A549 (cell line): Measurements from ENCODE around the gene P2RY8. TPM values are rescaled to one million over a fixed set of nuclear protein-coding genes. Genes with fewer than 3 reads are reported as not detected.

Experiments
- ATAC-seq, 2 experiments: fragments of 200-7000 bp in 1 of 2; fragments of >200 bp in 1 of 2; cut with Nextera tagmentation in 1 of 2; cut with Tn5 transposase in 1 of 2; 3 replicates each; pipeline versions ENCODE4 v1.8.0 to v1.9.1; 2018 to 2020; ENCODE audit warnings: mild to moderate bottlenecking in 1 of 2, moderate library complexity in 1 of 2
- CTCF ChIA-PET: fragments of 300-600 bp; sonication (Branson Sonifier 250); formaldehyde crosslinking; extraction: SDS; loops from one replicate; lab custom pipeline; 2021; ENCODE audit warnings: antibody characterized with exemption, inconsistent platforms; lab: Yijun Ruan, JAX
- POLR2A ChIA-PET: fragments of 350-600 bp; formaldehyde crosslinking; extraction: SDS; loops from one replicate; lab custom pipeline; 2021; ENCODE audit warnings: antibody characterized with exemption, inconsistent platforms; lab: Yijun Ruan, JAX
- DNase-seq, 2 experiments: peaks; one replicate each; pipeline versions ENCODE4 v3.0.0 to v3.0.0-alpha.2; 2011 to 2016; ENCODE audit warnings: low read depth in 1 of 2, low spot score in 1 of 2
- FAIRE-seq: peaks from 2 replicates; lab custom pipeline; 2011; peaks lifted over from hg19 to GRCh38; lab: Jason Lieb, UNC
- H3K27ac ChIP-seq, 2 experiments: fragments of >200 bp; sonication (Bioruptor Twin); formaldehyde crosslinking; 3 replicates each; pipeline ENCODE4 v1.5.1; 2016 to 2017
- H3K4me1 ChIP-seq: fragments of >200 bp; sonication (Bioruptor Twin); formaldehyde crosslinking; 3 replicates; pipeline ENCODE4 v1.6.1; 2016
- H3K4me2 ChIP-seq: fragments of >200 bp; sonication (Bioruptor Twin); formaldehyde crosslinking; 3 replicates; pipeline ENCODE4 v1.6.1; 2016
- H3K4me3 ChIP-seq: fragments of >200 bp; sonication (Bioruptor Twin); formaldehyde crosslinking; 3 replicates; pipeline ENCODE4 v1.5.1; 2016
- H3K9me3 ChIP-seq: fragments of >200 bp; sonication (Bioruptor Twin); formaldehyde crosslinking; 3 replicates; pipeline ENCODE4 v1.6.1; 2016
- CTCF ChIP-seq: fragments of >200 bp; sonication (Bioruptor Twin); formaldehyde crosslinking; IDR thresholded peaks from 3 replicates; pipeline ENCODE4 v1.5.1; 2016
- EHMT2 ChIP-seq: fragments of 200-600 bp; sonication (generic); IDR thresholded peaks from 2 replicates; pipeline ENCODE4 v1.6.1; 2016; ENCODE audit warnings: antibody characterized with exemption, low read depth, mild to moderate bottlenecking, moderate library complexity
- FOSB ChIP-seq: fragments of 250-450 bp; sonication (Bioruptor Pico); IDR thresholded peaks from 2 replicates; pipeline ENCODE4 v1.5.0; 2020; ENCODE audit warnings: mild to moderate bottlenecking, moderate library complexity
- FOXS1 ChIP-seq: fragments of 250-450 bp; sonication (Bioruptor Pico); IDR thresholded peaks from 2 replicates; pipeline ENCODE4 v1.5.0; 2020; ENCODE audit warnings: mild to moderate bottlenecking, moderate library complexity
- HEYL ChIP-seq: fragments of 250-450 bp; sonication (Bioruptor Pico); IDR thresholded peaks from 2 replicates; pipeline ENCODE4 v1.8.0; 2021; ENCODE audit warnings: mild to moderate bottlenecking, moderate library complexity
- HOXA7 ChIP-seq: fragments of 250-450 bp; sonication (Bioruptor Pico); IDR thresholded peaks from 2 replicates; pipeline ENCODE4 v1.5.0; 2020; ENCODE audit warnings: mild to moderate bottlenecking, moderate library complexity
- HOXB13 ChIP-seq: fragments of 250-450 bp; sonication (Bioruptor Pico); IDR thresholded peaks from 2 replicates; pipeline ENCODE4 v1.5.0; 2020; ENCODE audit warnings: low read depth, mild to moderate bottlenecking, moderate library complexity
- KDM1A ChIP-seq: fragments of 200-600 bp; sonication (generic); IDR thresholded peaks from 2 replicates; pipeline ENCODE4 v1.6.1; 2016; ENCODE audit warnings: low read depth, mild to moderate bottlenecking
- PBX3 ChIP-seq: IDR thresholded peaks from 2 replicates; pipeline ENCODE4 v1.6.1; 2012
- POLR2A ChIP-seq: IDR thresholded peaks from 2 replicates; pipeline ENCODE4 v1.6.1; 2012; ENCODE audit warnings: mild to moderate bottlenecking, low read length
- TFCP2L1 ChIP-seq: fragments of 250-450 bp; sonication (Bioruptor Pico); IDR thresholded peaks from 2 replicates; pipeline ENCODE4 v1.5.0; 2021; ENCODE audit warnings: mild to moderate bottlenecking
- WGBS: methylation state at CpG from one replicate; pipeline ENCODE4 v1.1.6; 2017; ENCODE audit errors: missing lambda C conversion rate; 5-methylcytosine and 5-hydroxymethylcytosine counted together
- polyA plus RNA-seq, 4 experiments: library from polyadenylated mRNA; depleted of rRNA in 3 of 4; stranded (reverse); fragments of >200 nt; fragmentation: RNase III in 1 of 4; extraction: RNeasy Plus Mini Kit Qiagen cat#74134 plus additional on column Dnase treatment in 1 of 4; gene quantifications; 2 replicates in 3 of 4; 3 replicates in 1 of 4; pipeline ENCODE4 v1.2.3, GENCODE V29; 2011 to 2017
- TF ChIP-seq, protein P1 (sequence below): fragments of 250-450 bp; sonication (Bioruptor Pico); IDR thresholded peaks from 2 replicates; pipeline ENCODE4 v1.5.0; 2020; ENCODE audit warnings: low read depth, mild to moderate bottlenecking, moderate library complexity
- TF ChIP-seq, protein P2 (sequence below): fragments of >200 bp; sonication (Bioruptor Twin); formaldehyde crosslinking; IDR thresholded peaks from 2 replicates; pipeline ENCODE4 v1.6.1; 2016
- TF ChIP-seq, protein P3 (sequence below): IDR thresholded peaks from 2 replicates; pipeline ENCODE4 v1.6.1; 2012
- TF ChIP-seq, protein P4 (sequence below): IDR thresholded peaks from 2 replicates; pipeline ENCODE4 v1.6.1; 2012; ENCODE audit warnings: low read depth, borderline replicate concordance

P2RY8 gene
- polyA plus RNA-seq, 2 of the 4 experiments (the other 2 are of a cell fraction) = not detected

GRCh38 chrX:1419545-1420355 lies 117.2 kb downstream of the P2RY8 start:
- peak; percentile 5 to 19; a peak in 4 of 6 replicates for ATAC-seq
- Histone ChIP-seq H3K4me1 (no peaks in the 10 kb centered on the region), H3K9me3 (peaks cover 31% of the 10 kb centered on the region), H3K27ac (no peak overlapping the region), H3K4me3 (no peak overlapping the region), H3K4me2 (no peak overlapping the region)
- ChIA-PET CTCF (no interaction called here), POLR2A (no interaction called here)
- WGBS = 88% methylated on average over 19 of the region's 19 CpGs
- DNase-seq = no peak
- peak; percentile 73 for TF ChIP-seq PBX3
- TF ChIP-seq HOXB13 (CRISPR knock-in tag) = no peak
- no peak for FAIRE-seq

GRCh38 chrX:1418901-1419544 lies 118.0 kb downstream of the P2RY8 start:
- ATAC-seq = peak; percentile 4 to 6; a peak in 3 of 6 replicates
- no peaks in the 10 kb centered on the region for H3K4me1 ChIP-seq

DNA sequence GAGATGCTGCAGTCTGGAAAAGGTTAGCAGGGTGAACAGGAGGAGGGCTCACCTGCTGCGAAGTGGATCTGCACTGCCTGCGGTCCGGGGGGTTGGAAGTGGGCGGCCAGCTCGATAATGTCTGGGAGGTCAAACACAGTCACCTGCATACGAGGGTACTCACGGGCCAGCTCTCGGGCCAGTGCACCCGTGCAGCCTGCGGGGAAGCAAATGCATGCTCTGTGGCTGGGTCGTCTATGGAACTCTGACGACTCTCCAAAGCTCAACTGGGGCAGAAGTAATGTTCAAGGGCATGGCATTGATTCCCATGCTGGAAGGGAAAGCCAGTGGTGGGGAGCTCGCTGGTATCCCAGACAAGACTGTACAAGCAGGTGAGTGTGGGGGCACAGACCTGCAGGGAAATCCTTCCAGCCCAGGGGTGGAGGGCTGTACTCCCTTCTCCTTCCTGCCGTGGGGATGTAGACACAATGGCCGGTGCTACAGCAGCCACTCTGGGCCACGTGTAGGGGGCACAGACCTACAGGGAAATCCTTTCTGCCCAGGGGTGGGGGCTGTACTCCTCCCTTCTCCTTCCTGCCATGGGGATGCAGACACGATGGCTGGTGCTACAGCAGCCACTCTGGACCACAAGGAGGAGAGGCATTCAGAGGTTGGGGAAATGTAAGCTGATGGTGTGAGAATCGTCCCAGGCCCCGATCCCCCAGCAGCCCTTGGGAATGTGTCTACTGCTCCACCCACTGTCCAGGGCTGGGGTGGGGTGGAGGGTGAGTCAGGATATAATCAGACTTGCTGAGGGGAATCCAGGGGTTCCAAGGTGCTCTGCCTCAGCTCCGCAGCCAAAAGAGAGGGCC lies 118.8 kb downstream of the P2RY8 start:
- ChIA-PET POLR2A (no interaction called here), CTCF (no interaction called here)
- no peak for FAIRE-seq
- Histone ChIP-seq H3K4me2 (no peak overlapping the region), H3K27ac (no peak overlapping the region), H3K4me3 (no peak overlapping the region), H3K9me3 (peaks cover 24% of the 10 kb centered on the region), H3K4me1 (no peaks in the 10 kb centered on the region)
- 94% methylated on average over 14 of the region's 20 CpGs for WGBS
- TF ChIP-seq, protein P1, sequence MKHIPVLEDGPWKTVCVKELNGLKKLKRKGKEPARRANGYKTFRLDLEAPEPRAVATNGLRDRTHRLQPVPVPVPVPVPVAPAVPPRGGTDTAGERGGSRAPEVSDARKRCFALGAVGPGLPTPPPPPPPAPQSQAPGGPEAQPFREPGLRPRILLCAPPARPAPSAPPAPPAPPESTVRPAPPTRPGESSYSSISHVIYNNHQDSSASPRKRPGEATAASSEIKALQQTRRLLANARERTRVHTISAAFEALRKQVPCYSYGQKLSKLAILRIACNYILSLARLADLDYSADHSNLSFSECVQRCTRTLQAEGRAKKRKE (CRISPR knock-in tag) = no peak
- TF ChIP-seq EHMT2 = no peak
- TF ChIP-seq HEYL (CRISPR knock-in tag) = no peak
- no peak for TF ChIP-seq KDM1A
- TF ChIP-seq, protein P2, sequence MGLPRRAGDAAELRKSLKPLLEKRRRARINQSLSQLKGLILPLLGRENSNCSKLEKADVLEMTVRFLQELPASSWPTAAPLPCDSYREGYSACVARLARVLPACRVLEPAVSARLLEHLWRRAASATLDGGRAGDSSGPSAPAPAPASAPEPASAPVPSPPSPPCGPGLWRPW = no peak
- no peak for TF ChIP-seq CTCF
- no peak; the same call in 1 of the 2 replicates for TF ChIP-seq FOSB (CRISPR knock-in tag)
- TF ChIP-seq, protein P3, sequence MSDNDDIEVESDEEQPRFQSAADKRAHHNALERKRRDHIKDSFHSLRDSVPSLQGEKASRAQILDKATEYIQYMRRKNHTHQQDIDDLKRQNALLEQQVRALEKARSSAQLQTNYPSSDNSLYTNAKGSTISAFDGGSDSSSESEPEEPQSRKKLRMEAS = no peak
- TF ChIP-seq HOXA7 (CRISPR knock-in tag) = no peak
- no peak for TF ChIP-seq POLR2A
- no peak for TF ChIP-seq FOXS1 (CRISPR knock-in tag)
- no peak for TF ChIP-seq TFCP2L1 (CRISPR knock-in tag)
- ATAC-seq = no peak
- DNase-seq = no peak

More at GRCh38 chrX:1418901-1419544, 118.0 kb downstream of the P2RY8 start:
- CTCF ChIA-PET = no interaction called here
- no peak overlapping the region for H3K27ac ChIP-seq
- DNase-seq (no peak), FAIRE-seq (no peak)
- no peak overlapping the region for H3K4me2 ChIP-seq
- TF ChIP-seq, protein P4, sequence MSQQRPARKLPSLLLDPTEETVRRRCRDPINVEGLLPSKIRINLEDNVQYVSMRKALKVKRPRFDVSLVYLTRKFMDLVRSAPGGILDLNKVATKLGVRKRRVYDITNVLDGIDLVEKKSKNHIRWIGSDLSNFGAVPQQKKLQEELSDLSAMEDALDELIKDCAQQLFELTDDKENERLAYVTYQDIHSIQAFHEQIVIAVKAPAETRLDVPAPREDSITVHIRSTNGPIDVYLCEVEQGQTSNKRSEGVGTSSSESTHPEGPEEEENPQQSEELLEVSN = no peak
- TF ChIP-seq PBX3 = peak; percentile 28
- TF ChIP-seq, all 56 proteins: peak for 1
- H3K9me3 ChIP-seq = peaks cover 31% of the 10 kb centered on the region
- WGBS = 90% methylated on average over 24 of the region's 29 CpGs
- no peak overlapping the region for H3K4me3 ChIP-seq
- POLR2A ChIA-PET = no interaction called here
